H9 (cell line): ENCODE measurements around the gene LMTK3. TPM values are rescaled to one million over a fixed set of nuclear protein-coding genes. Genes with fewer than 3 reads are reported as not detected.
A peak's percentile ranks its signal among the peaks of the same experiment; 100 is the strongest.

Source experiments
- DNase-seq: peaks from one replicate; pipeline ENCODE4 v3.0.0-alpha.2; 2017
- H2AFZ ChIP-seq: one replicate; pipeline ENCODE4 v1.6.1; 2013; ENCODE audit warnings: mild to moderate bottlenecking, low read length, control low read depth, moderate library complexity
- H2AK5ac ChIP-seq: 2 replicates; pipeline ENCODE4 v1.6.1; 2013; ENCODE audit warnings: low read length, control low read depth, mixed read lengths; ENCODE audit not compliant: insufficient read length
- H2BK120ac ChIP-seq: one replicate; pipeline ENCODE4 v1.6.1; 2013; ENCODE audit warnings: low read depth, mild to moderate bottlenecking, low read length, control low read depth, inconsistent platforms; ENCODE audit not compliant: poor library complexity, severe bottlenecking
- H2BK12ac ChIP-seq: 2 replicates; pipeline ENCODE4 v1.6.1; 2013; ENCODE audit warnings: low read length, control low read depth, mixed read lengths, low read depth; ENCODE audit not compliant: insufficient read length
- H2BK15ac ChIP-seq: 2 replicates; pipeline ENCODE4 v1.6.1; 2013; ENCODE audit warnings: low read depth, low read length, control low read depth
- H2BK20ac ChIP-seq: one replicate; pipeline ENCODE4 v1.6.1; 2013; ENCODE audit warnings: low read depth, mild to moderate bottlenecking, low read length, control low read depth, inconsistent platforms; ENCODE audit not compliant: poor library complexity, severe bottlenecking
- H2BK5ac ChIP-seq: 2 replicates; pipeline ENCODE4 v1.6.1; 2013; ENCODE audit warnings: low read length, control low read depth, mixed read lengths; ENCODE audit not compliant: insufficient read length
- H3K14ac ChIP-seq: 2 replicates; pipeline ENCODE4 v1.6.1; 2013; ENCODE audit warnings: low read length, control low read depth; ENCODE audit not compliant: insufficient read depth
- H3K18ac ChIP-seq: 2 replicates; pipeline ENCODE4 v1.6.1; 2013; ENCODE audit warnings: low read depth, mild to moderate bottlenecking, mixed read lengths, low read length, control low read depth; ENCODE audit not compliant: insufficient read length
- H3K23ac ChIP-seq: 2 replicates; pipeline ENCODE4 v1.6.1; 2013; ENCODE audit warnings: low read length, control low read depth, mixed read lengths, low read depth; ENCODE audit not compliant: insufficient read length
- H3K23me2 ChIP-seq: 2 replicates; pipeline ENCODE4 v1.6.1; 2013; ENCODE audit warnings: low read depth, mild to moderate bottlenecking, mixed read lengths, low read length, control low read depth; ENCODE audit not compliant: insufficient read length, poor library complexity, severe bottlenecking
- H3K27ac ChIP-seq: 2 replicates; pipeline ENCODE4 v1.5.1; 2013; ENCODE audit warnings: low read length, control low read depth, mixed read lengths, low read depth; ENCODE audit not compliant: insufficient read length
- H3K27me3 ChIP-seq: 2 replicates; pipeline ENCODE4 v1.6.1; 2013; ENCODE audit warnings: low read length, control low read depth, inconsistent platforms; ENCODE audit not compliant: insufficient read depth
- H3K4ac ChIP-seq: 2 replicates; pipeline ENCODE4 v1.6.1; 2013; ENCODE audit warnings: low read depth, mild to moderate bottlenecking, control low read depth, inconsistent platforms, low read length, moderate library complexity
- H3K4me1 ChIP-seq: 2 replicates; pipeline ENCODE4 v1.6.1; 2013; ENCODE audit warnings: low read length, control low read depth, inconsistent platforms; ENCODE audit not compliant: insufficient read depth
- H3K4me2 ChIP-seq: 2 replicates; pipeline ENCODE4 v1.6.1; 2013; ENCODE audit warnings: low read length, control low read depth, mixed read lengths; ENCODE audit not compliant: insufficient read length, insufficient read depth
- H3K56ac ChIP-seq: 2 replicates; pipeline ENCODE4 v1.6.1; 2013; ENCODE audit warnings: low read depth, mild to moderate bottlenecking, mixed read lengths, low read length, control low read depth; ENCODE audit not compliant: insufficient read length
- H3K79me1 ChIP-seq: 2 replicates; pipeline ENCODE4 v1.6.1; 2013; ENCODE audit warnings: low read depth, mild to moderate bottlenecking, moderate library complexity, low read length, control low read depth, inconsistent platforms; ENCODE audit not compliant: insufficient read depth, poor library complexity, severe bottlenecking
- H3K79me2 ChIP-seq: 2 replicates; pipeline ENCODE4 v1.6.1; 2013; ENCODE audit warnings: low read length, control low read depth, inconsistent platforms; ENCODE audit not compliant: insufficient read depth
- H3K9ac ChIP-seq: 2 replicates; pipeline ENCODE4 v1.6.1; 2013; ENCODE audit warnings: low read length, control low read depth, mixed read lengths; ENCODE audit not compliant: insufficient read length; ENCODE audit errors: extremely low read depth
- H3K9me3 ChIP-seq: one replicate; pipeline ENCODE4 v1.6.1; 2013; ENCODE audit warnings: low read depth, low read length, inconsistent platforms; ENCODE audit not compliant: control insufficient read depth
- H3T11ph ChIP-seq: one replicate; pipeline ENCODE4 v1.6.1; 2013; ENCODE audit warnings: mild to moderate bottlenecking, low read length, control low read depth, inconsistent platforms
- H4K20me1 ChIP-seq: one replicate; pipeline ENCODE4 v1.6.1; 2013; ENCODE audit not compliant: control insufficient read depth, insufficient read length, insufficient read depth
- H4K5ac ChIP-seq: 2 replicates; pipeline ENCODE4 v1.6.1; 2013; ENCODE audit warnings: low read depth, mild to moderate bottlenecking, mixed read lengths, low read length, control low read depth; ENCODE audit not compliant: insufficient read length
- H4K8ac ChIP-seq: replicated peaks from 2 replicates; pipeline ENCODE4 v1.6.1; 2013; ENCODE audit warnings: low read length, control low read depth, mixed read lengths, low read depth; ENCODE audit not compliant: insufficient read length
- H4K91ac ChIP-seq: 2 replicates; pipeline ENCODE4 v1.6.1; 2013; ENCODE audit warnings: low read depth, mild to moderate bottlenecking, moderate library complexity, mixed read lengths, low read length, control low read depth; ENCODE audit not compliant: insufficient read length
- H3K27ac Mint-ChIP-seq, 3 experiments: 2 replicates in 2 of 3; 3 replicates in 1 of 3; pipeline ENCODE4 v1.8.0; 2020 to 2021; ENCODE audit warnings: mixed read lengths in 3 of 3, mild to moderate bottlenecking in 1 of 3, moderate library complexity in 1 of 3
- H3K27me3 Mint-ChIP-seq: 2 replicates; pipeline ENCODE4 v1.8.0; 2021; ENCODE audit warnings: low read depth, mild to moderate bottlenecking, moderate library complexity, mixed read lengths
- H3K36me3 Mint-ChIP-seq, 3 experiments: 2 replicates in 2 of 3; 3 replicates in 1 of 3; pipeline ENCODE4 v1.8.0; 2020 to 2021; ENCODE audit warnings: low read depth in 3 of 3, mixed read lengths in 3 of 3; ENCODE audit not compliant: insufficient read depth in 1 of 3
- H3K4me1 Mint-ChIP-seq, 2 experiments: 2 replicates each; pipeline ENCODE4 v1.8.0; 2020; ENCODE audit warnings: mixed read lengths in 2 of 2
- H3K4me3 Mint-ChIP-seq, 2 experiments: 2 replicates in 1 of 2; 3 replicates in 1 of 2; pipeline ENCODE4 v1.8.0; 2020 to 2021; ENCODE audit warnings: mild to moderate bottlenecking in 2 of 2, mixed read lengths in 2 of 2, moderate library complexity in 1 of 2
- H3K9me3 Mint-ChIP-seq, 2 experiments: 2 replicates in 1 of 2; 3 replicates in 1 of 2; pipeline ENCODE4 v1.8.0; 2020; ENCODE audit warnings: mild to moderate bottlenecking in 2 of 2, mixed read lengths in 2 of 2, moderate library complexity in 1 of 2
- CTCF ChIP-seq: fragments of 200-600 bp; sonication (generic); conservative IDR thresholded peaks from 3 replicates; pipeline ENCODE4 v1.8.0; 2021; ENCODE audit warnings: antibody characterized with exemption, mild to moderate bottlenecking
- WGBS: extraction: QIAGEN DNeasy Blood & Tissue Kit; methylation state at CpG from one replicate; pipeline ENCODE4 v1.1.7; 2013; ENCODE audit warnings: missing lambda C conversion rate, low lambda C conversion rate, mixed read lengths; ENCODE audit not compliant: insufficient read length; ENCODE audit errors: extremely low coverage; 5-methylcytosine and 5-hydroxymethylcytosine counted together
- total RNA-seq: library from RNA; stranded (reverse); gene quantifications from 2 replicates; pipeline ENCODE4 v1.2.1, GENCODE V29; 2021

The LMTK3 gene
- total RNA-seq, 1 experiment from 2014 or later, result 14.4 TPM

GRCh38 chr19:48491793-48492123 lies 19.9 kb downstream of the LMTK3 start:
- peak overlapping the region; percentile 67 to 85 for H3K4me3 Mint-ChIP-seq

More at GRCh38 chr19:48491793-48492123, 19.9 kb downstream of the LMTK3 start:
- no peaks in the 10 kb centered on the region for H3K4me1 ChIP-seq
- no peak overlapping the region for H2BK5ac ChIP-seq
- no peak overlapping the region for H2AFZ ChIP-seq
- no peak overlapping the region for H2AK5ac ChIP-seq
- peak overlapping the region; percentile 65 for H3K4me2 ChIP-seq
- no peak overlapping the region for H3K4ac ChIP-seq
- H3K36me3 Mint-ChIP-seq, result peaks cover 0 to 19% (median 0%) of the 10 kb centered on the region in 3 experiments; a peak in 3 of 7 replicates
- H3T11ph ChIP-seq, result no peak overlapping the region
- no peak overlapping the region for H4K5ac ChIP-seq
- no peak overlapping the region for H2BK12ac ChIP-seq
- DNase-seq, result peak; percentile 98
- H3K18ac ChIP-seq, result no peak overlapping the region
- H3K9me3 Mint-ChIP-seq, result no peaks in the 10 kb centered on the region; a peak in 2 of 5 replicates
- H3K27ac ChIP-seq, result no peak overlapping the region
- H3K56ac ChIP-seq, result no peak overlapping the region
- no peak overlapping the region for H2BK15ac ChIP-seq
- no peak overlapping the region for H4K91ac ChIP-seq
- TF ChIP-seq CTCF, result no peak
- no CpG with 5 or more reads among the region's 10 CpGs for WGBS
- no peak overlapping the region for H3K14ac ChIP-seq
- no peak overlapping the region for H3K9ac ChIP-seq
- H2BK120ac ChIP-seq, result no peak overlapping the region
- no peaks in the 10 kb centered on the region; the same call in 1 of the 2 replicates for H3K27me3 ChIP-seq
- peak overlapping the region; percentile 96 to 99 (median 98) for H3K27ac Mint-ChIP-seq
- no peaks in the 10 kb centered on the region for H3K79me2 ChIP-seq
- H3K27me3 Mint-ChIP-seq, result peaks cover 32% of the 10 kb centered on the region
- H3K23me2 ChIP-seq, result peaks cover 8% of the 10 kb centered on the region
- no peaks in the 10 kb centered on the region for H3K9me3 ChIP-seq
- no peak overlapping the region for H2BK20ac ChIP-seq
- peaks cover 24 to 36% of the 10 kb centered on the region in 2 experiments for H3K4me1 Mint-ChIP-seq
- H3K23ac ChIP-seq, result no peak overlapping the region
- H4K20me1 ChIP-seq, result no peaks in the 10 kb centered on the region
- no peak overlapping the region for H4K8ac ChIP-seq
- H3K79me1 ChIP-seq, result no peaks in the 10 kb centered on the region
